Liver (tissue), 9 donors: ENCODE measurements around the gene OIT3. TPM values are rescaled to one million over a fixed set of nuclear protein-coding genes. Genes with fewer than 3 reads are reported as not detected.
A peak's percentile ranks its signal among the peaks of the same experiment; 100 is the strongest.

Experiments used
- DNase-seq: peaks from one replicate; pipeline ENCODE4 v3.0.0-alpha.2; 2017; ENCODE audit warnings: low spot score
- H3K27ac ChIP-seq, 2 donors: one replicate each; pipeline ENCODE4 v1.7.0; 2013; ENCODE audit warnings: inconsistent platforms in 2 of 2, low read length in 2 of 2, control low read depth in 1 of 2, low read depth in 1 of 2, mild to moderate bottlenecking in 1 of 2
- H3K27me3 ChIP-seq, 4 donors: one replicate each; pipeline versions ENCODE4 v1.6.1 to v1.7.0; 2013; ENCODE audit warnings: low read length in 3 of 4, inconsistent platforms in 1 of 4, mild to moderate bottlenecking in 1 of 4, moderate library complexity in 1 of 4; ENCODE audit not compliant: control insufficient read depth in 4 of 4, insufficient read depth in 4 of 4
- H3K36me3 ChIP-seq, 4 donors: one replicate each; pipeline versions ENCODE4 v1.6.1 to v1.7.0; 2013; ENCODE audit warnings: low read length in 3 of 4, mild to moderate bottlenecking in 3 of 4, low read depth in 1 of 4, moderate library complexity in 1 of 4; ENCODE audit not compliant: control insufficient read depth in 4 of 4, insufficient read depth in 3 of 4
- H3K4me1 ChIP-seq, 4 donors: one replicate each; pipeline versions ENCODE4 v1.6.1 to v1.7.0; 2013; ENCODE audit warnings: low read length in 3 of 4, mild to moderate bottlenecking in 3 of 4, moderate library complexity in 1 of 4; ENCODE audit not compliant: control insufficient read depth in 4 of 4, insufficient read depth in 4 of 4
- H3K4me3 ChIP-seq, 3 donors: one replicate each; pipeline versions ENCODE4 v1.6.1 to v1.7.0; 2013; ENCODE audit warnings: low read length in 3 of 3, control low read depth in 1 of 3, low read depth in 1 of 3, mild to moderate bottlenecking in 1 of 3
- H3K9ac ChIP-seq, 2 donors: one replicate each; pipeline ENCODE4 v1.7.0; 2013; ENCODE audit warnings: low read length in 2 of 2, mild to moderate bottlenecking in 2 of 2, moderate library complexity in 2 of 2, control low read depth in 1 of 2, low read depth in 1 of 2
- H3K9me3 ChIP-seq, 4 donors: one replicate each; pipeline versions ENCODE4 v1.6.1 to v1.7.0; 2013; ENCODE audit warnings: low read length in 3 of 4; ENCODE audit not compliant: control insufficient read depth in 4 of 4
- CTCF ChIP-seq: fragments of 150-350 bp; IDR thresholded peaks from 2 replicates; pipeline ENCODE4 v1.5.1; 2017; ENCODE audit warnings: improper control_type of control experiment, low read depth, low read length; ENCODE audit not compliant: missing input control
- EGR1 ChIP-seq, 2 donors: IDR thresholded peaks; 2 replicates each; pipeline ENCODE4 v1.6.1; 2016 to 2018; ENCODE audit warnings: antibody characterized with exemption in 2 of 2, low read depth in 2 of 2
- FOXA1 ChIP-seq: IDR thresholded peaks from 2 replicates; pipeline ENCODE4 v1.6.1; 2016; ENCODE audit warnings: antibody characterized with exemption
- FOXA2 ChIP-seq: IDR thresholded peaks from 2 replicates; pipeline ENCODE4 v1.6.1; 2016; ENCODE audit warnings: antibody characterized with exemption
- HNF4A ChIP-seq, 2 donors: conservative IDR thresholded peaks; 2 replicates each; pipeline ENCODE4 v1.6.1; 2016; ENCODE audit warnings: antibody characterized with exemption in 2 of 2, mild to moderate bottlenecking in 2 of 2
- HNF4G ChIP-seq: IDR thresholded peaks from 2 replicates; pipeline ENCODE4 v1.6.1; 2016; ENCODE audit warnings: antibody characterized with exemption
- JUND ChIP-seq, 2 donors: IDR thresholded peaks; 2 replicates each; pipeline ENCODE4 v1.6.1; 2016; ENCODE audit warnings: antibody characterized with exemption in 2 of 2
- REST ChIP-seq: IDR thresholded peaks from 2 replicates; pipeline ENCODE4 v1.6.1; 2016; ENCODE audit warnings: antibody characterized with exemption, mild to moderate bottlenecking
- RXRA ChIP-seq, 2 donors: IDR thresholded peaks; 2 replicates each; pipeline ENCODE4 v1.6.1; 2017 to 2018; ENCODE audit warnings: antibody characterized with exemption in 2 of 2, mild to moderate bottlenecking in 1 of 2
- SP1 ChIP-seq: IDR thresholded peaks from 2 replicates; pipeline ENCODE4 v1.6.1; 2018; ENCODE audit warnings: antibody characterized with exemption, mild to moderate bottlenecking
- TAF1 ChIP-seq: conservative IDR thresholded peaks from 2 replicates; pipeline ENCODE4 v1.6.1; 2016; ENCODE audit warnings: antibody characterized with exemption, mild to moderate bottlenecking
- YY1 ChIP-seq: IDR thresholded peaks from 2 replicates; pipeline ENCODE4 v1.6.1; 2016; ENCODE audit warnings: antibody characterized with exemption, mild to moderate bottlenecking
- ZBTB33 ChIP-seq: IDR thresholded peaks from 2 replicates; pipeline ENCODE4 v1.6.1; 2016; ENCODE audit warnings: antibody characterized with exemption
- WGBS: extraction: QIAGEN DNeasy Blood & Tissue Kit; methylation state at CpG from one replicate; pipeline ENCODE4 v1.1.7; 2013; 5-methylcytosine and 5-hydroxymethylcytosine counted together
- polyA plus RNA-seq, 2 donors: library from polyadenylated mRNA; stranded (reverse) in 1 of 2; unstranded in 1 of 2; fragments of 200-250 nt in 1 of 2; fragments of >200 nt in 1 of 2; fragmentation: Nextera tagmentation in 1 of 2; extraction: Ambion mirVana in 1 of 2; gene quantifications; one replicate each; pipeline versions ENCODE4 v1.2.1 to v1.2.3, GENCODE V29; 2013 to 2015
- total RNA-seq, 2 donors: library from RNA; depleted of rRNA; stranded (reverse); fragments of >200 nt; gene quantifications; one replicate each; pipeline ENCODE4 v1.2.3, GENCODE V29; 2014
- TF ChIP-seq, protein P1 (sequence below): IDR thresholded peaks from 2 replicates; pipeline ENCODE4 v1.6.1; 2016; ENCODE audit warnings: antibody characterized with exemption
- TF ChIP-seq, protein P2 (sequence below): IDR thresholded peaks from 2 replicates; pipeline ENCODE4 v1.6.1; 2016; ENCODE audit warnings: antibody characterized with exemption
- donor health status: healthy.
- donor health status: healthy.
- donor health status: healthy.
- donor health status: healthy.
- donor health status: healthy.

The OIT3 gene
- total and polyA plus RNA-seq, 4 donors = 19.0 to 84.8 (median 59.8) TPM

DNA sequence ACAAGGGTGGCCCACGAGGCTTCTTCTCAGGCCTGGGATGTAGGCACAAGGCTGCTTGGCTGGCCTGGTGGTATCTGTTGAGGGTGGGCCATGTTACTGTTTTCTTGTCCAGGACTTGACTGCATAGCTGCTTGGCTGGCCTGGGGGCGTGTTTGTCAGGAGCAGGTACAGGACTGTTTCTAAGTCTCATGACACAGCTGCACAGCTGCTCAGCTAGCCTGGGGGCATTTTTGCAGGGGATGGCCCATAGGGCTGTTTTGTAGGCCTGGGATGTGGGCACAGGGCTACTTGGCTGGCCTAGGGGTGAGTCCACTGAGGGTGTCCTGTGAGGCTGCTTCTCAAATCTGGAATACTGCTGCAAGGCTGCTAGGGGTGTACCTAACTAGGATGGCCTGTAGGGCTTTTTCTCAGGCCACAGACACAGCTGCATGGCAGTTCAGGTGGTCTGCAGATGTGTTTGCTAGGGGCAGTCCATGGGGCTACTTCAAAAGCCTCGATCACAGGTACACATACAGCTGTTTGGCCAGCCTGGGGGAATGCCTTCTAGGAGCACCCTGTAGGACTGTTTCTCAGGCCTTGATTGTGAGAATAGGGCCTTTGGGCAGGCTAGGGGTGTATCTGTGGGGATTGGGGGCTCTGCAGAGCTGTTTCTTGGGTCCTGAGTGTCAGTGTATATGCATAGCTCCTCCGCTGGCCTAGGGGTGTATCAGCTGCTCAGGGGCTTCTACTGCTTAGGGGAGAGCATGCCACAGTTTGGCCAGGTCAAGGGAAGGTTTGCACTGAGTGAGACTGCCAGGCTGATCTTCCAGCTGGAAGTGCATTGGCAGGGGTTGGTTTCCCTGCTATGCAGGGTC lies 87.7 kb downstream of the OIT3 start:
- 88% methylated on average over 4 of the region's 4 CpGs for WGBS
- H3K9ac ChIP-seq = no peak overlapping the region
- peaks cover 0 to 25% (median 3%) of the 10 kb centered on the region in 4 donors for H3K9me3 ChIP-seq
- TF ChIP-seq FOXA1 (no peak), CTCF (no peak), SP1 (no peak), EGR1 (IDR thresholded peaks at IDR 0.05; ENCODE audit: low read depth in 2 of 2) (no peak), TAF1 (no peak), ZBTB33 (no peak)
- no peak overlapping the region for H3K4me3 ChIP-seq
- no peaks in the 10 kb centered on the region for H3K27me3 ChIP-seq
- no peaks in the 10 kb centered on the region for H3K36me3 ChIP-seq
- no peak overlapping the region for H3K27ac ChIP-seq
- H3K4me1 ChIP-seq = no peaks in the 10 kb centered on the region
- DNase-seq = no peak

- no peak overlapping the region for H3K27ac ChIP-seq
- peaks cover 0 to 19% (median 1%) of the 10 kb centered on the region in 4 donors for H3K9me3 ChIP-seq
- no peaks in the 10 kb centered on the region for H3K27me3 ChIP-seq
- H3K9ac ChIP-seq = no peak overlapping the region
- no peaks in the 10 kb centered on the region for H3K4me1 ChIP-seq
- TF ChIP-seq FOXA2 (no peak), HNF4A (conservative IDR thresholded peaks at IDR 0.05) (no peak), RXRA (IDR thresholded peaks at IDR 0.05) (no peak), YY1 (no peak), HNF4G (no peak), TAF1 (no peak), EGR1 (IDR thresholded peaks at IDR 0.05; ENCODE audit: low read depth in 2 of 2) (no peak), REST (no peak), CTCF (no peak), JUND (IDR thresholded peaks at IDR 0.05) (no peak), ZBTB33 (no peak), SP1 (no peak)
- TF ChIP-seq, protein P1, sequence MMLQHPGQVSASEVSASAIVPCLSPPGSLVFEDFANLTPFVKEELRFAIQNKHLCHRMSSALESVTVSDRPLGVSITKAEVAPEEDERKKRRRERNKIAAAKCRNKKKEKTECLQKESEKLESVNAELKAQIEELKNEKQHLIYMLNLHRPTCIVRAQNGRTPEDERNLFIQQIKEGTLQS = no peak
- TF ChIP-seq, protein P2, sequence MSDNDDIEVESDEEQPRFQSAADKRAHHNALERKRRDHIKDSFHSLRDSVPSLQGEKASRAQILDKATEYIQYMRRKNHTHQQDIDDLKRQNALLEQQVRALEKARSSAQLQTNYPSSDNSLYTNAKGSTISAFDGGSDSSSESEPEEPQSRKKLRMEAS = no peak
- H3K36me3 ChIP-seq = no peaks in the 10 kb centered on the region
- DNase-seq = peak; percentile 52
- WGBS = 70% methylated on average over 2 of the region's 2 CpGs
- H3K4me3 ChIP-seq = no peak overlapping the region
Measured at GRCh38 chr10:72981882-72982529, 88.5 kb downstream of the OIT3 start.
